ENCODE measurements around the gene ZNF683.

- TF ChIP-seq, protein P1, sequence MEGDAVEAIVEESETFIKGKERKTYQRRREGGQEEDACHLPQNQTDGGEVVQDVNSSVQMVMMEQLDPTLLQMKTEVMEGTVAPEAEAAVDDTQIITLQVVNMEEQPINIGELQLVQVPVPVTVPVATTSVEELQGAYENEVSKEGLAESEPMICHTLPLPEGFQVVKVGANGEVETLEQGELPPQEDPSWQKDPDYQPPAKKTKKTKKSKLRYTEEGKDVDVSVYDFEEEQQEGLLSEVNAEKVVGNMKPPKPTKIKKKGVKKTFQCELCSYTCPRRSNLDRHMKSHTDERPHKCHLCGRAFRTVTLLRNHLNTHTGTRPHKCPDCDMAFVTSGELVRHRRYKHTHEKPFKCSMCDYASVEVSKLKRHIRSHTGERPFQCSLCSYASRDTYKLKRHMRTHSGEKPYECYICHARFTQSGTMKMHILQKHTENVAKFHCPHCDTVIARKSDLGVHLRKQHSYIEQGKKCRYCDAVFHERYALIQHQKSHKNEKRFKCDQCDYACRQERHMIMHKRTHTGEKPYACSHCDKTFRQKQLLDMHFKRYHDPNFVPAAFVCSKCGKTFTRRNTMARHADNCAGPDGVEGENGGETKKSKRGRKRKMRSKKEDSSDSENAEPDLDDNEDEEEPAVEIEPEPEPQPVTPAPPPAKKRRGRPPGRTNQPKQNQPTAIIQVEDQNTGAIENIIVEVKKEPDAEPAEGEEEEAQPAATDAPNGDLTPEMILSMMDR (IDR thresholded peaks at IDR 0.05; ENCODE audit: low read depth, low read length): no peak
- no peak for TF ChIP-seq POLR2A (IDR thresholded peaks at IDR 0.05; ENCODE audit: extremely low read depth, insufficient read length)
- TF ChIP-seq, protein P2, sequence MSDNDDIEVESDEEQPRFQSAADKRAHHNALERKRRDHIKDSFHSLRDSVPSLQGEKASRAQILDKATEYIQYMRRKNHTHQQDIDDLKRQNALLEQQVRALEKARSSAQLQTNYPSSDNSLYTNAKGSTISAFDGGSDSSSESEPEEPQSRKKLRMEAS (IDR thresholded peaks at IDR 0.05; ENCODE audit: low read depth, low read length): no peak
Measured at GRCh38 chr1:26373789-26374188, 1.2 kb upstream of the ZNF683 start.

Measured in NB4 (cell line).